Prostate gland (tissue), 2 donors: ENCODE data around the gene TBC1D22A. TPM values are rescaled to one million over a fixed set of nuclear protein-coding genes. Genes with fewer than 3 reads are reported as not detected.

Experiments
- DNase-seq: peaks from one replicate; pipeline ENCODE4 v3.0.0-alpha.2; 2019; ENCODE audit warnings: low spot score
- H3K27ac ChIP-seq, 2 donors: fragments of 200-600 bp; sonication (generic); 2 replicates each; pipeline ENCODE4 v1.5.1; 2017 to 2019
- H3K27me3 ChIP-seq: fragments of 200-600 bp; sonication (generic); replicated peaks from 2 replicates; pipeline ENCODE4 v1.5.1; 2019; ENCODE audit not compliant: insufficient read depth
- H3K36me3 ChIP-seq, 2 donors: fragments of 200-600 bp; sonication (generic); 1 replicate in 1 of 2; 2 replicates in 1 of 2; pipeline versions ENCODE4 v1.5.1 to v1.8.1; 2017 to 2019
- H3K4me1 ChIP-seq: fragments of 200-600 bp; sonication (generic); replicated peaks from 2 replicates; pipeline ENCODE4 v1.5.1; 2019
- H3K4me3 ChIP-seq, 2 donors: fragments of 200-600 bp; sonication (generic); 2 replicates each; pipeline ENCODE4 v1.5.1; 2017 to 2019
- H3K9me3 ChIP-seq: fragments of 200-600 bp; sonication (generic); 2 replicates; pipeline ENCODE4 v1.5.1; 2017
- CTCF ChIP-seq, 4 experiments: fragments of 200-600 bp in 2 of 4; fragments of 450-650 bp in 2 of 4; sonication (generic) in 2 of 4; IDR thresholded peaks; 1 replicate in 3 of 4; 2 replicates in 1 of 4; pipeline ENCODE4 v1.5.1; 2016 to 2019; ENCODE audit warnings: antibody characterized with exemption in 4 of 4, mild to moderate bottlenecking in 2 of 4, moderate library complexity in 2 of 4
- POLR2A ChIP-seq: fragments of 450-650 bp; IDR thresholded peaks from one replicate; pipeline ENCODE4 v1.6.1; 2016; ENCODE audit warnings: antibody characterized with exemption, mild to moderate bottlenecking
- POLR2AphosphoS5 ChIP-seq: sonication (generic); formaldehyde crosslinking; IDR thresholded peaks from one replicate; pipeline ENCODE4 v1.6.1; 2017; ENCODE audit warnings: antibody characterized with exemption
- WGBS: methylation state at CpG from one replicate; pipeline ENCODE4 v1.1.5; 2018; 5-methylcytosine and 5-hydroxymethylcytosine counted together
- intact Hi-C: fragments of 100-400 bp; cut with DNase I; formaldehyde crosslinking; loops from one replicate; pipeline ENCODE4 v1.14.2; 2022
- total RNA-seq, 2 donors: library from RNA; depleted of rRNA; stranded (reverse); fragments of >200 nt; gene quantifications; one replicate each; pipeline ENCODE4 v1.1.0, GENCODE V29; 2016

Gene TBC1D22A
- total RNA-seq, 2 donors from 2014 or later: 16.0 to 30.7 TPM

DNA sequence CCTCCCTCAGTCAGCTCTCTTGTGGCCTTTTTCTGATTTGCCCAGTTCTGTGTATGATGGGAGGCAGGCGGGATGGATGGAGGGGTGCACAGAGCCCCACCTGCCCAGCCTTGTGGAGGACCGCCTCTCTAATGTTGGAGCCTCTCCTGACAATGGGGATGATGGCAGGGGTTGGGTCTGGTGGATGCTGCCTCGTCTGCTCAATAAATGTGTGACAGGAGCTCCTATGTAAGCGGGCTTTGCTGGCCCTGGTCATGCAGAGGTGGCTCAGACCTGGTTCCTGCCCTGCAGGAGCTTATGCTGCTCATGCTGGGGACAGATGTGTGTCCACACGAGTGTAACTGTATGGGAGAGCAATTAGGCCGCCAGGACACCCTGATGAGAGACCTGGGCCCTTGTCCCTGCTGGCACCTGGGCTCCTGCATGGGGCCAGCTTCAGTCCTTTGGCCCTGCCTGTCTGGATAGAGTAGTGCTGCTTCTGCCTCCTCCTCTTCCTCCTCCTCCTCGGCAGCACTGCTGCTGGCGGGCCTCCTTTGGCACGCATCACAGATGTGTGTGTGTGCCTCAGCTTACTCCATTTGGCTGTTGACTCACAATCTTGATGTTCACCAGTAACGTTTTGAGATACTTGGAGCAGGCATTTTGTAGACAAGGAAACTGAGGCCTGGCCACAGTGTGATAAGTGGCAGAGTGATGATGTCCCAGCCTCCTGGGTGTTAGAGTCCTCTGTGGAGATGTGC lies 131.0 kb downstream of the TBC1D22A start:
- no peaks in the 10 kb centered on the region for H3K27me3 ChIP-seq
- DNase-seq: no peak
- H3K36me3 ChIP-seq: no peaks in the 10 kb centered on the region
- TF ChIP-seq POLR2A: no peak
- TF ChIP-seq POLR2AphosphoS5: no peak
- TF ChIP-seq CTCF (IDR thresholded peaks at IDR 0.05): no peak
- 90% methylated on average over 10 of the region's 10 CpGs for WGBS
- H3K27ac ChIP-seq: no peak overlapping the region
- H3K4me3 ChIP-seq: no peak overlapping the region
- no peaks in the 10 kb centered on the region for H3K9me3 ChIP-seq
- intact Hi-C loops: no loop called here
- H3K4me1 ChIP-seq: no peaks in the 10 kb centered on the region

- H3K9me3 ChIP-seq: no peaks in the 10 kb centered on the region
- DNase-seq: no peak
- 74% methylated on average over 12 of the region's 12 CpGs for WGBS
- no peaks in the 10 kb centered on the region for H3K36me3 ChIP-seq
- H3K27ac ChIP-seq: no peak overlapping the region
- H3K4me1 ChIP-seq: no peaks in the 10 kb centered on the region
- no peak for TF ChIP-seq POLR2A
- no peak for TF ChIP-seq CTCF (IDR thresholded peaks at IDR 0.05)
- no peak for TF ChIP-seq POLR2AphosphoS5
- intact Hi-C loops: no loop called here
- no peak overlapping the region for H3K4me3 ChIP-seq
- H3K27me3 ChIP-seq: no peaks in the 10 kb centered on the region
These were observed 131.7 kb downstream of the TBC1D22A start for GRCh38 chr22:46894081-46894671.

- WGBS: 93% methylated on average over 15 of the region's 15 CpGs
- Histone ChIP-seq H3K9me3 (no peaks in the 10 kb centered on the region), H3K4me1 (no peaks in the 10 kb centered on the region), H3K27ac (no peak overlapping the region), H3K4me3 (no peak overlapping the region), H3K36me3 (no peaks in the 10 kb centered on the region), H3K27me3 (no peaks in the 10 kb centered on the region)
- DNase-seq: no peak
- intact Hi-C loops: no loop called here
- TF ChIP-seq POLR2A (no peak), POLR2AphosphoS5 (no peak), CTCF (IDR thresholded peaks at IDR 0.05) (no peak)
These were observed 132.6 kb downstream of the TBC1D22A start for GRCh38 chr22:46894851-46895640.

- H3K27me3 ChIP-seq: no peaks in the 10 kb centered on the region
- no peak for DNase-seq
- H3K27ac ChIP-seq: no peak overlapping the region
- 89% methylated on average over 11 of the region's 11 CpGs for WGBS
- H3K9me3 ChIP-seq: no peaks in the 10 kb centered on the region
- H3K36me3 ChIP-seq: no peaks in the 10 kb centered on the region
- no peaks in the 10 kb centered on the region for H3K4me1 ChIP-seq
- H3K4me3 ChIP-seq: no peak overlapping the region
- TF ChIP-seq POLR2AphosphoS5: no peak
- no peak for TF ChIP-seq CTCF (IDR thresholded peaks at IDR 0.05)
- no peak for TF ChIP-seq POLR2A
- intact Hi-C loops: no loop called here
These were observed 133.3 kb downstream of the TBC1D22A start for GRCh38 chr22:46895753-46896152.
